HCT116 (cell line): ENCODE results near the gene EPHB3. TPM values are rescaled to one million over a fixed set of nuclear protein-coding genes. Genes with fewer than 3 reads are reported as not detected.
A peak's percentile ranks its signal among the peaks of the same experiment; 100 is the strongest.

ENCODE experiments used
- ATAC-seq: fragments of 200-7000 bp; cut with Tn5 transposase; 2 replicates; pipeline ENCODE4 v1.9.1; 2020; ENCODE audit warnings: mild to moderate bottlenecking, moderate library complexity
- BruUV-seq: library from RNA; stranded (reverse); fragments of 400-500 nt; replicated peaks from 2 replicates; lab custom pipeline; 2021; lab: Mats Ljungman, UMichigan
- CTCF ChIA-PET: fragments of 300-600 bp; sonication (Branson Sonifier 250); formaldehyde crosslinking; loops from one replicate; lab custom pipeline; 2021; ENCODE audit warnings: antibody characterized with exemption; lab: Charles Lee
- POLR2A ChIA-PET: fragments of 300-600, 350-600 bp; sonication (Branson Sonifier 250); formaldehyde crosslinking; loops from one replicate; lab custom pipeline; 2021; ENCODE audit warnings: antibody characterized with exemption; lab: Charles Lee
- RAD21 ChIA-PET, 2 experiments: fragments of 300-600 bp; sonication (Branson Sonifier 250); formaldehyde crosslinking; loops; one replicate each; lab custom pipeline; 2023; ENCODE audit warnings: low total read pairs in 2 of 2; ENCODE audit not compliant: uncharacterized antibody in 2 of 2, unreplicated experiment in 2 of 2, low non-redundant PET in 1 of 2; lab: Charles Lee
- DNase-seq: peaks from one replicate; pipeline ENCODE4 v3.0.0-alpha.2; 2010; ENCODE audit warnings: low read depth, low spot score
- H2AFZ ChIP-seq: fragments of 200-600 bp; shearing (Covaris generic), sonication (generic); 2 replicates; pipeline ENCODE4 v1.6.1; 2017; ENCODE audit warnings: low read depth, mixed run types, mixed read lengths, antibody characterized with exemption, low read length; ENCODE audit not compliant: poor library complexity, severe bottlenecking
- H3K27ac ChIP-seq: 2 replicates; pipeline ENCODE4 v1.5.1; 2012; ENCODE audit warnings: low read depth, low read length
- H3K27me3 ChIP-seq: fragments of 200-600 bp; sonication (generic); 2 replicates; pipeline ENCODE4 v1.6.1; 2016; ENCODE audit warnings: mixed run types, low read length, mixed read lengths; ENCODE audit not compliant: insufficient read depth
- H3K36me3 ChIP-seq, 2 experiments: fragments of 200-500 bp in 1 of 2; fragments of 200-600 bp in 1 of 2; sonication (Bioruptor generic) in 1 of 2; sonication (generic) in 1 of 2; 2 replicates each; pipeline versions ENCODE4 v1.5.1 to v1.6.1; 2014 to 2016; ENCODE audit warnings: low read length in 2 of 2, inconsistent platforms in 1 of 2, mixed read lengths in 1 of 2, mixed run types in 1 of 2; ENCODE audit not compliant: insufficient read depth in 2 of 2, control insufficient read depth in 1 of 2
- H3K4me1 ChIP-seq, 2 experiments: fragments of 200-600 bp in 1 of 2; sonication (generic) in 1 of 2; 2 replicates each; pipeline versions ENCODE4 v1.5.1 to v1.6.1; 2012 to 2017; ENCODE audit warnings: low read length in 2 of 2, inconsistent platforms in 1 of 2, mild to moderate bottlenecking in 1 of 2, mixed read lengths in 1 of 2, mixed run types in 1 of 2, moderate library complexity in 1 of 2; ENCODE audit not compliant: insufficient read depth in 2 of 2, control insufficient read depth in 1 of 2
- H3K4me2 ChIP-seq: fragments of 200-600 bp; sonication (generic); 2 replicates; pipeline ENCODE4 v1.6.1; 2017; ENCODE audit warnings: mixed run types, low read length, mixed read lengths
- H3K4me3 ChIP-seq, 2 experiments: fragments of 200-600 bp in 1 of 2; sonication (generic) in 1 of 2; replicated peaks in 1 of 2; 2 replicates each; pipeline ENCODE4 v1.5.1; 2011 to 2016; ENCODE audit warnings: low read length in 2 of 2, control low read depth in 1 of 2, low read depth in 1 of 2, mild to moderate bottlenecking in 1 of 2, mixed read lengths in 1 of 2, mixed run types in 1 of 2
- H3K79me2 ChIP-seq: fragments of 200-600 bp; sonication (generic); 2 replicates; pipeline ENCODE4 v1.6.1; 2017; ENCODE audit warnings: mild to moderate bottlenecking, mixed run types, low read length, moderate library complexity, mixed read lengths; ENCODE audit not compliant: insufficient read depth
- H3K9ac ChIP-seq: fragments of 200-600 bp; sonication (generic); 2 replicates; pipeline ENCODE4 v1.6.1; 2016; ENCODE audit warnings: low read length, mixed read lengths
- H3K9me2 ChIP-seq: fragments of 200-600 bp; sonication (generic), shearing (Covaris generic); 2 replicates; pipeline ENCODE4 v1.6.1; 2017; ENCODE audit warnings: mixed run types, mild to moderate bottlenecking, moderate library complexity; ENCODE audit not compliant: insufficient read depth
- H3K9me3 ChIP-seq, 2 experiments: fragments of 200-500 bp in 1 of 2; fragments of 200-600 bp in 1 of 2; sonication (Bioruptor generic) in 1 of 2; sonication (generic) in 1 of 2; 2 replicates each; pipeline ENCODE4 v1.6.1; 2014 to 2017; ENCODE audit warnings: low read length in 2 of 2, mixed read lengths in 2 of 2, inconsistent platforms in 1 of 2, low read depth in 1 of 2, mild to moderate bottlenecking in 1 of 2, mixed run types in 1 of 2, moderate library complexity in 1 of 2; ENCODE audit not compliant: control insufficient read depth in 1 of 2, insufficient read depth in 1 of 2
- H4K20me1 ChIP-seq: fragments of 200-600 bp; sonication (generic), shearing (Covaris generic); 2 replicates; pipeline ENCODE4 v1.6.1; 2017; ENCODE audit warnings: mixed run types, mild to moderate bottlenecking, moderate library complexity; ENCODE audit not compliant: insufficient read depth
- ATF3 ChIP-seq: IDR thresholded peaks from 2 replicates; pipeline ENCODE4 v1.6.1; 2012
- CBX3 ChIP-seq: IDR thresholded peaks from 2 replicates; pipeline ENCODE4 v1.6.1; 2012; ENCODE audit warnings: low read depth
- ELF1 ChIP-seq: IDR thresholded peaks from 2 replicates; pipeline ENCODE4 v1.6.1; 2012; ENCODE audit warnings: low read depth, borderline replicate concordance
- EZH2 ChIP-seq: fragments of 200-600 bp; sonication (generic); IDR thresholded peaks from 2 replicates; pipeline ENCODE4 v1.6.1; 2017; ENCODE audit warnings: antibody characterized with exemption, mixed run types
- EZH2phosphoT487 ChIP-seq: fragments of 200-600 bp; IDR thresholded peaks from 2 replicates; pipeline ENCODE4 v1.6.1; 2018; ENCODE audit warnings: antibody characterized with exemption, borderline replicate concordance
- FOSL1 ChIP-seq: IDR thresholded peaks from 2 replicates; pipeline ENCODE4 v1.6.1; 2012; ENCODE audit warnings: low read depth
- MAX ChIP-seq: IDR thresholded peaks from 2 replicates; pipeline ENCODE4 v1.6.1; 2012
- POLR2AphosphoS5 ChIP-seq: IDR thresholded peaks from 2 replicates; pipeline ENCODE4 v1.6.1; 2011; ENCODE audit warnings: mild to moderate bottlenecking, low read depth, low read length, moderate library complexity
- RAD21 ChIP-seq: IDR thresholded peaks from 2 replicates; pipeline ENCODE4 v1.6.1; 2012; ENCODE audit warnings: low read depth, mild to moderate bottlenecking
- REST ChIP-seq: IDR thresholded peaks from 2 replicates; pipeline ENCODE4 v1.6.1; 2012; ENCODE audit warnings: low read depth
- ZFX ChIP-seq: fragments of 450-650 bp; IDR thresholded peaks from 2 replicates; pipeline ENCODE4 v1.6.1; 2017
- ZNF274 ChIP-seq: fragments of 200-500 bp; sonication (Bioruptor generic); IDR thresholded peaks from 2 replicates; pipeline ENCODE4 v1.6.1; 2014; ENCODE audit warnings: mild to moderate bottlenecking, low read depth, low read length, inconsistent platforms
- intact Hi-C: fragments of 100-400 bp; cut with micrococcal nuclease; formaldehyde crosslinking; loops from 2 replicates; pipeline ENCODE4 v1.10.0; 2022
- total RNA-seq: library from RNA; stranded (reverse); gene quantifications from one replicate; pipeline ENCODE4 v1.2.1, GENCODE V29; 2021; ENCODE audit not compliant: unreplicated experiment

EPHB3 gene
- total RNA-seq, 1 experiment from 2014 or later = 6.5 TPM

- peaks cover 37 to 63% of the 10 kb centered on the region in 2 experiments for H3K4me1 ChIP-seq
- H2AFZ ChIP-seq = no peak overlapping the region
- BruUV-seq = no TSS peak
- no peaks in the 10 kb centered on the region for H3K36me3 ChIP-seq
- ATAC-seq (peak; percentile 13), DNase-seq (peak; percentile 60)
- ChIA-PET RAD21 (no interaction called here), POLR2A (interaction anchor here (0.5 kb wide), 1 partner anchor 208 kb away, joined by 8 read pairs; no protein-coding TSS in a partner anchor), CTCF (interaction anchor here (0.7 to 1.5 kb wide), 2 partner anchors 9 to 213 kb away, joined by 3 to 5 read pairs; no protein-coding TSS in a partner anchor)
- H3K4me3 ChIP-seq = peak overlapping the region in 1 of 2 experiments; percentile 36; a peak in 2 of 4 replicates
- no peaks in the 10 kb centered on the region for H3K9me2 ChIP-seq
- H3K27ac ChIP-seq = peak overlapping the region; percentile 75
- intact Hi-C loops = no loop called here
- no peaks in the 10 kb centered on the region for H3K27me3 ChIP-seq
- TF ChIP-seq MAX (no peak), POLR2AphosphoS5 (0 out of 2 replicates have a peak, but pooled peaks have one; percentile 34), ATF3 (no peak)
- peak overlapping the region; percentile 96 for H3K4me2 ChIP-seq
- peak overlapping the region; percentile 54 for H3K9ac ChIP-seq
- no peaks in the 10 kb centered on the region for H3K9me3 ChIP-seq
- H3K79me2 ChIP-seq = peaks cover 3% of the 10 kb centered on the region; the same call in 1 of the 2 replicates
- H4K20me1 ChIP-seq = no peaks in the 10 kb centered on the region
Observed at GRCh38 chr3:184565421-184566211, 4.0 kb downstream of the EPHB3 start.

GRCh38 chr3:184566441-184567414, 5.1 kb downstream of the EPHB3 start:
- DNase-seq = no peak
- Histone ChIP-seq H3K4me1 (peaks cover 37 to 58% of the 10 kb centered on the region in 2 experiments), H2AFZ (no peak overlapping the region), H3K27me3 (no peaks in the 10 kb centered on the region), H3K79me2 (peaks cover 3% of the 10 kb centered on the region; the same call in 1 of the 2 replicates), H3K4me2 (peak overlapping the region; percentile 96), H3K9ac (peak overlapping the region; percentile 54; the same call in 1 of the 2 replicates), H3K4me3 (no peak overlapping the region), H4K20me1 (no peaks in the 10 kb centered on the region), H3K27ac (peak overlapping the region; percentile 75), H3K9me3 (no peaks in the 10 kb centered on the region), H3K9me2 (no peaks in the 10 kb centered on the region), H3K36me3 (no peaks in the 10 kb centered on the region)
- no TSS peak for BruUV-seq
- ChIA-PET CTCF (interaction anchor here (0.7 to 1.5 kb wide), 2 partner anchors 211 to 212 kb away, joined by 3 to 5 read pairs; no protein-coding TSS in a partner anchor), POLR2A (no interaction called here), RAD21 (no interaction called here)
- peak; percentile 17; the same call in 1 of the 2 replicates for ATAC-seq
- intact Hi-C loops = no loop called here
- TF ChIP-seq ELF1 (no peak), EZH2 (no peak), ZFX (no peak), REST (no peak), ZNF274 (no peak), FOSL1 (no peak), RAD21 (no peak), ATF3 (no peak), CBX3 (no peak), EZH2phosphoT487 (no peak)
